Pons (tissue), 1 donor: ENCODE measurements around the gene SEMA7A.

Experiments used
- DNase-seq: peaks from one replicate; pipeline ENCODE4 v3.0.0-alpha.2; 2016; ENCODE audit warnings: low spot score

Gene SEMA7A

GRCh38 chr15:74415966-74416916 is 17.5 kb downstream of the SEMA7A start:
- no peak for DNase-seq

GRCh38 chr15:74414603-74415338 is 19.0 kb downstream of the SEMA7A start:
- no peak for DNase-seq

- no peak for DNase-seq
Measured at GRCh38 chr15:74414081-74414580, 19.6 kb downstream of the SEMA7A start.

- DNase-seq: no peak
Measured at GRCh38 chr15:74413350-74414080, 20.2 kb downstream of the SEMA7A start.

GRCh38 chr15:74412159-74412558 is 21.6 kb downstream of the SEMA7A start:
- no peak for DNase-seq

- DNase-seq: no peak
Measured at GRCh38 chr15:74411686-74412085, 22.1 kb downstream of the SEMA7A start.

DNA sequence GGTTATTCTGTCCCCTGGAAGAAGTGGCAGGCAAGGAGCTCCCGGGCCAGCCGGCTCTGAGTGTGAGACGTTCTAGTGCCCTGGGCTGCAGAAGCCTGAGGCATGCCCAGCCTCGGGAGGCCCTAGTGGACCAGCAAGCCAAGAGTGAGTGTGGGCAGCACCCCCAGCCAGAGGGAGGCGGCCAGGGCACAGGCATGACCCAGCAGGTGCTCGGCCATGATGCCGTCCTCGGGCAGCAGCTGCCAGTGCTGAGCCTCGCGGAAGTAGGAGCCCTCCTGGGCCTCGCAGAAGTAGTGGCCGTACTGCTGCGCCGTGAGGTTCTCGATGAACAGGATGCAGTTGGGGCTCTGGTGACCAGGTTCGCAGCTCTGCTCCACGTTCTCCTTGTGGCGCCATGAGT is 23.3 kb downstream of the SEMA7A start:
- DNase-seq: no peak

DNA sequence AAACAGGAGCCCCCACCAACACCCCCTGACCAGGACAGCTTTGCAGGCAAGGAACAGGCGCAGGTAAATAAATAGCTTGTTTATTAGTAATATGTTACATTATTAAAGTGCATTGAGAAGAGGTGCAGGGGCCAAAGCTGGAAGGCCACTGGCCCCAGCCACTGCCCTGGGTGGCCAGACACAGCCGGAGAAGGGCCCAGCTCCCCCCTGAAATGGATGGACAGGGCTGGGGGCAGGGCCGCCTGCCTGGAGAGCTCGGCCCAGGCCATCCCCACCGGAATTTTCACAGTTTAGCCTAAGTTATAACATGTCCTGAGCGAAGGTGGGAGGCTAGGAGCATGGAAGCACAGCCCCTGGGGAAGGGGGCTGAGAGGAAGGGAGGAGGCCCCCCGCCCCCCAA is 24.5 kb downstream of the SEMA7A start:
- DNase-seq: no peak

DNA sequence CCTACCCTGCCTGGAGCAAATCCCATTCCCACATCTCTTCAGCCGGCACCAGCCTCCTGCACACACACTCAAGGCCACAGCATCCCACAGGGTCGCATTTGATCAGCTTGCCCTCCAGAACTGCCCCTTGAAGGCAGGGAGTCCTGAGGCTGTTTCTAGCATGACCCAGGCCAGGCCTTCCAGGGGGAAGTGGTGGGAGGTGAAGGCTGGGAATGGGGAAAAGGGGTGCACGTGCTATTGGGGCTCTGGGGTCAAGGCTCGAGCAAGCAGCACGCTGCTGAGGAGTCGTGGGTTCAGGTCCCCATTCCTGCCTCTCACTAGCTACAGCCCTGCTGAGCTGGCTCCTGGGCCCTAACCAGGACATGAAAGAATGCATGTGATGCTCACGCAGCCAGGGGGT is 24.9 kb downstream of the SEMA7A start:
- no peak for DNase-seq

- no peak for DNase-seq
Measured at GRCh38 chr15:74408385-74408784, 25.4 kb downstream of the SEMA7A start.

DNA sequence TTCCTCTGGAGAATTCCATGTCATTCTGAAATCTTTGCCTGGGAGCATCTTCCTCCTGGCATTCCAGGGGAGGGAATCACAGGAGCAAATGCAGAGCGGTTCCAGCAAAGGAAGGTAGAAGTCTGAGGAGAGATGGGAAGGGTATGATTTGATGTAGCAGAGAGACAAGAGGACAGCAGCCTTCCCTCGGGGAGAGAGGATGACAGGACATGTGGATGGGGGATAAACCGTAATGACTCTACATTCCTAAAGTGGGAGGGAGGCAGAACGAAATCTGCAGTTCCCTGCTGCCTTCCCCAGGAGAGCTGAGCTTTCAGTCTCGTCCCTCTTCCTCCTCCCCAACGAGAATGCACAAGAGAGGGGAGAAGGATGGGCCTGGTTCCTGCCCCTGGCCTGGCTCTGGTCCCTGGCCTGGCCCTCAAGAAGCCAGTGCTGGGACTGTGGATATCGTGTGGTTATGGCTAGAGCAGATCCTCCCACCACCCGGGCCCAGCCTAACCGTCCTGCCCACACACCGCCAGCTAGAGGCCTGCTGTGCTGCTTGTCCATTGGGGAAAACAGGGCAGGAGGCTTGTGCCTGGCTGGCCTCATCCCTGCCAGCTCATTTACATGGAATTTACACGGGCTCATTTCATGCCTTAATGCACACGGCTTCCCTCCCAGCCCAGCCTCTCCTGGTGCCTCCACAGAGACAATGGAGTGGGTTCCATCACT is 26.6 kb downstream of the SEMA7A start:
- peak; percentile 54 for DNase-seq

- DNase-seq: no peak
Measured at GRCh38 chr15:74406517-74406916, 27.2 kb downstream of the SEMA7A start.

DNA sequence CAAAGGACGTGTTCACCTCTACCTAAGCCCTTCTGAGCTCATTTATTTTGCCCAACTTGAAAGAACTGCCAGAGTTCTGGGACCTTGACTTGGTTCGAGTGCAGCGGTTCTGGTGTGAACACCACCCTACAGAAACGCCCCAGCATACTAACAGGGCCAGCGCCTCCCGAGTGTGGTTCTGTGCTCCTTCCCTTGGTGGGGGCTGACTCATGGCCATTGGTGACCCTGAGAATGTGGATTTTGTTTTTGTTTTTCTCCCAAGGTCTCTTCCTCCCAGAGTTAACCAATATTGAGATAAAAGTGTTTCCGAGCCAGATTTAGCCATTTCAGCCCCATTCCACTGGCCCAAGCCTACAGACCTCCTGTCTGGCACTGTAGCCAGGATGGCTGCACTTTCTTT is 27.9 kb downstream of the SEMA7A start:
- no peak for DNase-seq

DNA sequence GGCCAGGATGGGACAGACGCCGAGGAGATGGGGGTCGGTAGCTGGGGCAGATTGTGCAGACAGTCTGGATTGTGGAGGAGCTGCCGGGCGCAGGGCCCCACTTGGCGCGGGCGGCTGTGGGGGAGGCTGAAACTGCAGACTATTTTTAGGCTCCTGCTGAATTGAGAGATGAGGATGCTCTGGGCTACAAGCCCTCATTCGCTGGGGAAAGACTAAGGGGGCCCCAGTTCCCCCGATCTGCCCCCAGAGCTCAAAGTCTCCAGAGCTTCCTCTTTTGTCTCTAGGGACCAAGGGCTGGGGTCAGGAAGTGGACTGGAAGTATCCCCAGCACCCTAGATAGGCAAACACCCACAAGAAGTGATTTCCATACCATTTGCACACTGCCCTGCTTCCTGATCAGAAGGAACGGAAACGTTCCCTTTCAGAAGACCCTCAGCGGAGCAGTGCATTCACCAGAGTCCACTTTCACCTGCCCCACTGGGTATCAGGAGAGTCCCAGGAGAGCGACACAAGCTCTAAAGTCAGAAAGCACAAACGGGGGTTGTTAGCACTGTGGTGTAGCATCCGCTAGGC is 29.7 kb downstream of the SEMA7A start:
- no peak for DNase-seq

- no peak for DNase-seq
Measured at GRCh38 chr15:74403588-74403919, 30.2 kb downstream of the SEMA7A start.

GRCh38 chr15:74402873-74403587 is 30.7 kb downstream of the SEMA7A start:
- DNase-seq: no peak

- no peak for DNase-seq
Measured at GRCh38 chr15:74402337-74402841, 31.4 kb downstream of the SEMA7A start.

DNA sequence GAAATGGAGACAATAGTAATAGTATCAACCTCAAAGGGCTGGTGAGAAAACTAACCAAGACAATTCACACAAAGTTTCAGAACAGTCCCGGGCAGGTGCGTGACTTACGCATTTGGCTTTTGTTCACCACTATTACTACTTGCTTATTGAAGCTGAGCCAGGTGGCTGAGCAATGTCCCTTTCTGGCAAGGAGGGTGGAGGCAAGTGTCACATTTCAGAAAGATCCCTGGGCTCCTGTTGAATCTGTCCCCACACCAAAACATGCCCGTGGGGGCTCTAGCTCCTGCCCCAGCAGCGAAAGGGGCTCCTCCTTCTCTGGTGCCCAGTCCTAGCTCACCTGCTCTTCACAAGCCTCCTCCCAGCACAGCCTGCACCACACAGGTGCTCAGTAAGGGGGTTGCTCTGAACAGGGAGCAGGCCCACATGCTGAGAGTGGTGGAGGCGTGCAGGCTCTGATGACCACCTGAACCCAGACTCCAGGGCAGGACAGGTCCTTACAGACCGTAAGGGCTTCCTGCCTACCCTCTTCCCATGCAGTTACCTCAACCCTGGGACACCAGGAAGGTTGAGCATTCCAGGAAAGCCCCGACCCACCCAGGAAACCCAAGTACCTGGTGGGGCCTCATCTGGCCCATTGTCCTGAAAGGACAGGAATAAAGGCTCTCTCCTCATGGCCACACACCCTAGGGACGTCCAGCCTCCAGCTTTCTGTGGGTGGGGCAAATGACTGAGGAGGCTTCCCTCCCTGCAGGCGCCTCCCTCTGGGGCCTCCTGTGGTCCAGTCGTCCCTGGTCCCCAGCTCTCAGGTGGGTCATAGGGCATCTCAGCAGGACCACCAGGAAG is 32.6 kb downstream of the SEMA7A start:
- no peak for DNase-seq

- no peak for DNase-seq
Measured at GRCh38 chr15:74400313-74400860, 33.4 kb downstream of the SEMA7A start.
